CD8-positive, alpha-beta memory T cell (primary cell): ENCODE results near the gene PBX3. TPM values are rescaled to one million over a fixed set of nuclear protein-coding genes. Genes with fewer than 3 reads are reported as not detected.
A peak's percentile ranks its signal among the peaks of the same experiment; 100 is the strongest.
"Not testable (repeated sequence)": the region's sequence is repeated elsewhere in the genome, so short reads cannot be mapped to it uniquely, and the experiment has no call there.

Experiments
- CTCF ChIA-PET: fragments of 350-600 bp; sonication (Branson Sonifier 250); formaldehyde crosslinking; loops from one replicate; lab custom pipeline; 2021; ENCODE audit warnings: antibody characterized with exemption; lab: Charles Lee
- POLR2A ChIA-PET: fragments of 350-600 bp; sonication (Branson Sonifier 250); formaldehyde crosslinking; loops from one replicate; lab custom pipeline; 2021; ENCODE audit warnings: antibody characterized with exemption; lab: Charles Lee
- DNase-seq, 5 donors: peaks; one replicate each; pipeline versions ENCODE4 v3.0.0 to v3.0.0-alpha.2; 2020 to 2022; ENCODE audit warnings: mixed read lengths in 1 of 5
- H3K27ac ChIP-seq: one replicate; pipeline ENCODE4 v1.7.0; 2013; ENCODE audit warnings: low read depth, mild to moderate bottlenecking, low read length, moderate library complexity
- H3K27me3 ChIP-seq: 2 replicates; pipeline ENCODE4 v1.7.0; 2013; ENCODE audit warnings: low read length, mild to moderate bottlenecking; ENCODE audit not compliant: insufficient read depth, poor library complexity, severe bottlenecking
- H3K36me3 ChIP-seq: 2 replicates; pipeline ENCODE4 v1.7.0; 2013; ENCODE audit warnings: mild to moderate bottlenecking, low read length, moderate library complexity; ENCODE audit not compliant: insufficient read depth
- H3K4me1 ChIP-seq: 2 replicates; pipeline ENCODE4 v1.7.0; 2013; ENCODE audit warnings: mild to moderate bottlenecking, low read length, moderate library complexity; ENCODE audit not compliant: insufficient read depth
- H3K4me3 ChIP-seq: 2 replicates; pipeline ENCODE4 v1.7.0; 2013; ENCODE audit warnings: mild to moderate bottlenecking, low read length
- H3K9me3 ChIP-seq: 2 replicates; pipeline ENCODE4 v1.7.0; 2013; ENCODE audit warnings: mild to moderate bottlenecking, low read length
- H3K27ac Mint-ChIP-seq, 8 donors: one replicate each; pipeline ENCODE4 v1.8.0; 2020 to 2021; ENCODE audit warnings: mixed read lengths in 8 of 8, mild to moderate bottlenecking in 6 of 8, inconsistent platforms in 3 of 8, moderate library complexity in 3 of 8
- H3K27me3 Mint-ChIP-seq, 2 donors: one replicate each; pipeline ENCODE4 v1.8.0; 2020 to 2021; ENCODE audit warnings: mixed read lengths in 2 of 2, mild to moderate bottlenecking in 1 of 2, moderate library complexity in 1 of 2
- H3K36me3 Mint-ChIP-seq, 3 donors: one replicate each; pipeline ENCODE4 v1.8.0; 2020 to 2021; ENCODE audit warnings: mixed read lengths in 3 of 3, inconsistent platforms in 1 of 3, mild to moderate bottlenecking in 1 of 3
- H3K4me1 Mint-ChIP-seq, 3 donors: one replicate each; pipeline ENCODE4 v1.8.0; 2020 to 2021; ENCODE audit warnings: mixed read lengths in 3 of 3, inconsistent platforms in 1 of 3, mild to moderate bottlenecking in 1 of 3
- H3K4me3 Mint-ChIP-seq, 7 donors: one replicate each; pipeline ENCODE4 v1.8.0; 2020 to 2021; ENCODE audit warnings: mixed read lengths in 7 of 7, mild to moderate bottlenecking in 6 of 7, moderate library complexity in 4 of 7, inconsistent platforms in 2 of 7
- H3K9me3 Mint-ChIP-seq, 5 donors: one replicate each; pipeline ENCODE4 v1.8.0; 2020 to 2022; ENCODE audit warnings: mixed read lengths in 5 of 5, mild to moderate bottlenecking in 3 of 5, moderate library complexity in 2 of 5, inconsistent platforms in 1 of 5
- polyA plus RNA-seq: library from polyadenylated mRNA; unstranded; fragments of 300-500 nt; fragmentation: Illumina TruSeq; gene quantifications from one replicate; pipeline ENCODE4 v1.2.3, GENCODE V29; 2021
- total RNA-seq, 2 experiments: library from RNA; stranded (reverse); gene quantifications; one replicate each; pipeline ENCODE4 v1.2.3, GENCODE V29; 2021

PBX3 gene
- total and polyA plus RNA-seq, 3 experiments from 2014 or later, result 4.6 to 13.4 (median 12.8) TPM

DNA sequence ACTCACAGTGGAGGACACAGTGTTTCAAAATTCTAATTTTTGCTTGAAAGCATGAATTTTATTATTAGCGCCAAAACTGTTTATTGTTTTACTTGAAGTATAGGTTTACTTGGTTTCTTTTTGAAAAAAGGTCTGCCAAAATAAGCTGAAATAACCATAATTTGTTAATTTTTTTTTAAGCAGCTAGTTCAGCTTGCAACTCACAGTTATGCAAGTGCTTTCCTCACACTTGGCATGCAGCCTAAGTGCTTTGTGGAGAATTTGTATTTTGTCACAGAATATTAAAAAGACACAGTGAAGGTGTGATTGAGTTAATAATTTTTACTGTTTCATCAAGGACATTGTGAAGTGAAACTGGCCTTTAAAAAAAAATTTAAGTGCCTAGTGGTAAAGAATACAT lies 21.6 kb downstream of the PBX3 start:
- Mint-ChIP-seq H3K4me3 (no peak overlapping the region), H3K27ac (no peak overlapping the region), H3K9me3 (no peaks in the 10 kb centered on the region), H3K27me3 (no peaks in the 10 kb centered on the region), H3K4me1 (peaks cover 0 to 7% (median 4%) of the 10 kb centered on the region in 3 donors), H3K36me3 (no peaks in the 10 kb centered on the region)
- Histone ChIP-seq H3K4me1 (no peaks in the 10 kb centered on the region), H3K9me3 (no peaks in the 10 kb centered on the region), H3K4me3 (no peak overlapping the region), H3K36me3 (no peaks in the 10 kb centered on the region), H3K27ac (no peak overlapping the region), H3K27me3 (no peaks in the 10 kb centered on the region)
- POLR2A ChIA-PET, result no interaction called here
- no peak for DNase-seq
- CTCF ChIA-PET, result no interaction called here

DNA sequence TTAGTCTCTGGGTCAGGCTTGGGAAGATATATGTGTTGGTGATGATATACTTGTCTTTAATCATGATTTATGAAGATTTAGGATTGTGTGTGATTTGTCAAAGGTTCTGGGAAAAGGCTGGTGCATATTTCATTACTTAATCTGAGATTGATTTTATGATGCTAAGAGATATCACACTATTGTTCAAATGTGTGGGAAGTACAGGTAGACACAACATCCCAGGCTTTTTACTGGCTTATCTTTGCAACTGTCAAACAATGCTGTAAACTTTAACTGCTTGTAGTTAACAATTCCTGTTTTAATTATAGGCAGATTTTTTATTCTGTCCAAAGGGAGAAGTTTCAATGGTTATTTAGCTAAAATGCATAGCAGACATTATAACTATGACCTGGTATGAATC lies 23.9 kb downstream of the PBX3 start:
- DNase-seq, result no peak
- no peaks in the 10 kb centered on the region for H3K4me1 ChIP-seq
- H3K27me3 ChIP-seq, result no peaks in the 10 kb centered on the region
- H3K9me3 Mint-ChIP-seq, result no peaks in the 10 kb centered on the region
- H3K36me3 Mint-ChIP-seq, result peaks cover 0 to 2% (median 0%) of the 10 kb centered on the region in 3 donors
- no peak overlapping the region for H3K27ac ChIP-seq
- no peaks in the 10 kb centered on the region for H3K36me3 ChIP-seq
- H3K27ac Mint-ChIP-seq, result peak overlapping the region in 1 of 8 donors; percentile 45
- H3K4me1 Mint-ChIP-seq, result peaks cover 0 to 7% (median 4%) of the 10 kb centered on the region in 3 donors
- H3K27me3 Mint-ChIP-seq, result no peaks in the 10 kb centered on the region
- no peak overlapping the region for H3K4me3 Mint-ChIP-seq
- no peak overlapping the region for H3K4me3 ChIP-seq
- POLR2A ChIA-PET, result no interaction called here
- H3K9me3 ChIP-seq, result no peaks in the 10 kb centered on the region
- CTCF ChIA-PET, result no interaction called here

DNA sequence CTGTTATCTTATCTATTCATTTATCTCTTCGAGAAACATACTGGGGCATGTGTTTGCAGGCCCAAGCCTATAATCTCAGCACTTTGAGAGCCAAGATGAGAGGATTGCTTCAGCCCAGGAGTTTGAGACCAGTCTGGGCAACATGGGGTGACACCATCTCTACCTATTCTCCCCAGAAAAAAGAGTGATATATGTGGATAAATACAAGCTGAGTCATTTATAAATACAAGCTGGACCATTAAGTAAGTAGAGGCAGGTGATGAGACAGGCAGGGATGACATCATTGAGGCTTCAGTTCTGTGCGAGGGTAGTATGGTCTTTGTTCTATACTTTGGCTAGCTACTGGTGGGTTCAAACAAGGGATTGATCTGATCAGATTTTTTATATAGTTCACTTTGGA lies 25.6 kb downstream of the PBX3 start:
- H3K9me3 Mint-ChIP-seq, result no peaks in the 10 kb centered on the region
- peaks cover 0 to under 1% (median 0%) of the 10 kb centered on the region in 3 donors for H3K4me1 Mint-ChIP-seq
- no peaks in the 10 kb centered on the region for H3K27me3 ChIP-seq
- no peak for DNase-seq
- H3K4me1 ChIP-seq, result no peaks in the 10 kb centered on the region
- peaks cover 0 to 2% (median 0%) of the 10 kb centered on the region in 3 donors for H3K36me3 Mint-ChIP-seq
- no peaks in the 10 kb centered on the region for H3K9me3 ChIP-seq
- POLR2A ChIA-PET, result no interaction called here
- CTCF ChIA-PET, result no interaction called here
- no peaks in the 10 kb centered on the region for H3K27me3 Mint-ChIP-seq
- H3K36me3 ChIP-seq, result no peaks in the 10 kb centered on the region
- no peak overlapping the region for H3K27ac ChIP-seq
- H3K4me3 Mint-ChIP-seq, result no peak overlapping the region
- no peak overlapping the region for H3K27ac Mint-ChIP-seq
- no peak overlapping the region for H3K4me3 ChIP-seq

GRCh38 chr9:125774106-125774505 lies 26.9 kb downstream of the PBX3 start:
- Mint-ChIP-seq H3K9me3 (no peaks in the 10 kb centered on the region), H3K4me3 (no peak overlapping the region), H3K27me3 (no peaks in the 10 kb centered on the region), H3K36me3 (peaks cover 0 to 2% (median 0%) of the 10 kb centered on the region in 3 donors), H3K4me1 (no peaks in the 10 kb centered on the region), H3K27ac (no peak overlapping the region)
- POLR2A ChIA-PET, result no interaction called here
- H3K4me3 ChIP-seq, result no peak overlapping the region
- no peaks in the 10 kb centered on the region for H3K36me3 ChIP-seq
- H3K27me3 ChIP-seq, result no peaks in the 10 kb centered on the region
- no peaks in the 10 kb centered on the region for H3K9me3 ChIP-seq
- no peaks in the 10 kb centered on the region for H3K4me1 ChIP-seq
- CTCF ChIA-PET, result no interaction called here
- H3K27ac ChIP-seq, result no peak overlapping the region
- no peak for DNase-seq

DNA sequence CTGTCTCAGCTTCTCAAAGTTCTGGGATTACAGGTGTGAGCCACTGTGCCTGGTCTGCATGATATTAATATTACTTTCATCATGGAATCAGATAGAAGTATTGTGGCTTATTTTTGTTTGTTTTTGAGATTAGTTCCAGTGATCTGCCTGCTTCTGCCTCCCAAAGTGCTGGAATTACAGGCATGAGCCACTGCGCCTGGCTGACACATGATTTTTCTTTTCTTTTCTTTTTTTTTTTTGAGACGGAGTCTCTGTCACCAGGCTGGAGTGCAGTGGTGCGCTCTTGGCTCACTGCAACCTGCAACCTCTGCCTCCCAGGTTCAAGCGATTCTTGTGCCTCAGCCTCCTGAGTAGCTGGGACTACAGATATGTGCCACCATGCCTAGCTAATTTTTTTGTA lies 29.6 kb downstream of the PBX3 start:
- H3K27ac Mint-ChIP-seq, H3K4me1 ChIP-seq, DNase-seq, H3K36me3 Mint-ChIP-seq, H3K9me3 Mint-ChIP-seq, H3K27me3 ChIP-seq, H3K4me3 Mint-ChIP-seq, POLR2A ChIA-PET, H3K27me3 Mint-ChIP-seq, H3K4me3 ChIP-seq, H3K4me1 Mint-ChIP-seq, H3K9me3 ChIP-seq, H3K36me3 ChIP-seq, CTCF ChIA-PET, H3K27ac ChIP-seq: not testable (repeated sequence)

DNA sequence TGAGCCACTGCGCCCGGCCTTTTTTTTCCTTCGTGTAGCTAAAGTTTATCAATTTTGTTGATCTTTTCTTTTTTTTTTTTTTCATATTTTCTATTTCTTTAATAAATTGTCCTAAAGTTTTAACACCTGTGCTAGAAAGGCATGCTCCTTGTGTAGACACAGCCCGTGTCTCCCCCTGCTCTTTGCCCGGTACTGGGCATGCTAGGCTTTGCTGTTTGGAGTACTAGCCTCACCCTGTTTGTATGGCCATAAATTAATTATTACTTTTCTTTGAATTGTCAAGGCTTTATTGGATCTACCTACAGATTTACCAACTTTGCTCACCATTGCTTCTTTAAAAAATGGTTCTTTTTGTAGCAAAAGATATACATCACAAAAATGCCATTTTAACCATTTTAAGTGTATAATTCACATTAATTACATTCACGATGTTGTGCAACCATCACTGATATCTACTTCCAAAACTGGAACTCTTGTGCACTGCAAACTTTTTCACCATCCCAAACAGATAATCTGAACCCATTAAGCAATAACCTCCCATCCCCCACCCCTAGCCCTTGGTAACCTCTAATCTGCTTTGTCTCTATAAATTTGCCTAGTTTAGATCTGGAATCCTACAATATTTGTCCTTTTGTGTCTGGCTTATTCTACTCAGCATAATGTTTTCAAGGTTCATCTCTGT lies 31.5 kb downstream of the PBX3 start:
- DNase-seq, H3K27ac Mint-ChIP-seq, H3K4me3 ChIP-seq, POLR2A ChIA-PET, H3K36me3 Mint-ChIP-seq, H3K9me3 ChIP-seq, H3K4me1 Mint-ChIP-seq, H3K27ac ChIP-seq, H3K36me3 ChIP-seq, H3K4me3 Mint-ChIP-seq, H3K9me3 Mint-ChIP-seq, H3K27me3 ChIP-seq, CTCF ChIA-PET, H3K4me1 ChIP-seq, H3K27me3 Mint-ChIP-seq: not testable (repeated sequence)

DNA sequence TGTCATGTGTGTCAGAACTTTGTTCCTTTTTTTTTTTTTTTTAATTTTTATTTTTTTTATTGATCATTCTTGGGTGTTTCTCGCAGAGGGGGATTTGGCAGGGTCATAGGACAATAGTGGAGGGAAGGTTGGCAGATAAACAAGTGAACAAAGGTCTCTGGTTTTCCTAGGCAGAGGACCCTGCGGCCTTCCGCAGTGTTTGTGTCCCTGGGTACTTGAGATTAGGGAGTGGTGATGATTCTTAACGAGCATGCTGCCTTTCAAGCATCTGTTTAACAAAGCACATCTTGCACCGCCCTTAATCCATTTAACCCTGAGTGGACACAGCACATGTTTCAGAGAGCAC lies 32.0 kb downstream of the PBX3 start:
- H3K4me1 ChIP-seq, H3K36me3 Mint-ChIP-seq, H3K9me3 ChIP-seq, CTCF ChIA-PET, H3K4me1 Mint-ChIP-seq, H3K27ac Mint-ChIP-seq, H3K36me3 ChIP-seq, H3K27ac ChIP-seq, POLR2A ChIA-PET, H3K27me3 Mint-ChIP-seq, H3K27me3 ChIP-seq, H3K9me3 Mint-ChIP-seq, DNase-seq, H3K4me3 ChIP-seq, H3K4me3 Mint-ChIP-seq: not testable (repeated sequence)

- no peak for DNase-seq
- no peak overlapping the region for H3K4me3 ChIP-seq
- Mint-ChIP-seq H3K36me3 (peaks cover 1 to 7% (median 6%) of the 10 kb centered on the region in 3 donors), H3K27me3 (no peaks in the 10 kb centered on the region), H3K4me1 (peaks cover 12 to 27% (median 20%) of the 10 kb centered on the region in 3 donors), H3K9me3 (no peaks in the 10 kb centered on the region), H3K27ac (no peak overlapping the region), H3K4me3 (no peak overlapping the region)
- no peak overlapping the region for H3K27ac ChIP-seq
- H3K27me3 ChIP-seq, result no peaks in the 10 kb centered on the region
- ChIA-PET POLR2A (no interaction called here), CTCF (no interaction called here)
- H3K9me3 ChIP-seq, result no peaks in the 10 kb centered on the region
- H3K36me3 ChIP-seq, result no peaks in the 10 kb centered on the region
- no peaks in the 10 kb centered on the region for H3K4me1 ChIP-seq
Measured at GRCh38 chr9:125782718-125783117, 35.5 kb downstream of the PBX3 start.
